K562 (cell line): Measurements from ENCODE around the gene HECW1. TPM values are rescaled to one million over a fixed set of nuclear protein-coding genes. Genes with fewer than 3 reads are reported as not detected.

Experiments
- ATAC-seq: fragments of 200-7000 bp; cut with Tn5 transposase; 3 replicates; pipeline ENCODE4 v1.9.1; 2020; ENCODE audit warnings: moderate library complexity
- BruUV-seq: library from RNA; stranded (reverse); fragments of 400-500 nt; replicated peaks from 2 replicates; lab custom pipeline; 2021; lab: Mats Ljungman, UMichigan
- CTCF ChIA-PET: fragments of 300-600 bp; formaldehyde crosslinking; extraction: SDS; loops from one replicate; lab custom pipeline; 2021; ENCODE audit warnings: low intra/inter-chr PET ratio; lab: Yijun Ruan, JAX
- POLR2A ChIA-PET: fragments of 300-600, 350-650 bp; sonication (Branson Sonifier 250); formaldehyde crosslinking; extraction: SDS; loops from one replicate; lab custom pipeline; 2021; ENCODE audit warnings: antibody characterized with exemption, inconsistent platforms; lab: Yijun Ruan, JAX
- DNase-seq, 4 experiments: peaks; one replicate each; pipeline versions ENCODE4 v3.0.0 to v3.0.0-alpha.2; 2011 to 2018; ENCODE audit warnings: low spot score in 3 of 4, mixed read lengths in 3 of 4; ENCODE audit errors: extremely low read depth in 1 of 4
- FAIRE-seq: peaks from 2 replicates; lab custom pipeline; 2011; peaks lifted over from hg19 to GRCh38; lab: Jason Lieb, UNC
- H2AFZ ChIP-seq: 2 replicates; pipeline ENCODE4 v1.6.0; 2011; ENCODE audit warnings: low read depth, low read length, control low read depth, inconsistent platforms
- H3K27ac ChIP-seq: fragments of 200-600 bp; 3 replicates; pipeline ENCODE4 v1.8.0; 2011; ENCODE audit warnings: low read depth, mild to moderate bottlenecking, control low read depth, inconsistent platforms, low read length, moderate library complexity, mixed read lengths; ENCODE audit errors: extremely low read depth
- H3K27me3 ChIP-seq, 2 experiments: fragments of 300-600 bp in 1 of 2; 2 replicates in 1 of 2; 3 replicates in 1 of 2; pipeline versions ENCODE4 v1.6.0 to v1.8.0; 2011; ENCODE audit warnings: inconsistent platforms in 2 of 2, low read length in 2 of 2, mild to moderate bottlenecking in 1 of 2, mixed read lengths in 1 of 2, moderate library complexity in 1 of 2; ENCODE audit not compliant: control insufficient read depth in 2 of 2, insufficient read depth in 2 of 2
- H3K36me3 ChIP-seq: fragments of 300-600 bp; 3 replicates; pipeline ENCODE4 v1.8.0; 2011; ENCODE audit warnings: mild to moderate bottlenecking, low read length, inconsistent platforms; ENCODE audit not compliant: control insufficient read depth, insufficient read depth
- H3K4me1 ChIP-seq, 2 experiments: fragments of 200-600 bp in 1 of 2; replicated peaks in 1 of 2; 2 replicates in 1 of 2; 3 replicates in 1 of 2; pipeline versions ENCODE4 v1.5.1 to v1.8.0; 2011; ENCODE audit warnings: inconsistent platforms in 2 of 2, low read length in 2 of 2, mild to moderate bottlenecking in 1 of 2, mixed read lengths in 1 of 2, moderate library complexity in 1 of 2; ENCODE audit not compliant: control insufficient read depth in 2 of 2, insufficient read depth in 2 of 2
- H3K4me2 ChIP-seq: 2 replicates; pipeline ENCODE4 v1.6.1; 2011; ENCODE audit warnings: low read length, control low read depth, inconsistent platforms, mixed read lengths; ENCODE audit not compliant: insufficient read depth
- H3K4me3 ChIP-seq: fragments of 200-600 bp; sonication (generic), shearing (Covaris generic); 2 replicates; pipeline ENCODE4 v1.5.1; 2016; ENCODE audit warnings: control low read depth, inconsistent platforms
- H3K79me2 ChIP-seq: fragments of 200-600 bp; 3 replicates; pipeline ENCODE4 v1.8.0; 2011; ENCODE audit warnings: low read length, inconsistent platforms; ENCODE audit not compliant: control insufficient read depth, insufficient read depth
- H3K9ac ChIP-seq, 2 experiments: 2 replicates each; pipeline versions ENCODE4 v1.6.0 to v1.6.1; 2011; ENCODE audit warnings: low read depth in 2 of 2, low read length in 2 of 2, control low read depth in 1 of 2, inconsistent platforms in 1 of 2, mild to moderate bottlenecking in 1 of 2, mixed read lengths in 1 of 2; ENCODE audit not compliant: insufficient read depth in 1 of 2
- H3K9me1 ChIP-seq: one replicate; pipeline ENCODE4 v1.6.0; 2011; ENCODE audit warnings: inconsistent platforms, mild to moderate bottlenecking, low read length, moderate library complexity; ENCODE audit not compliant: control insufficient read depth, insufficient read depth
- H3K9me3 ChIP-seq: replicated peaks from 2 replicates; pipeline ENCODE4 v1.5.1; 2011; ENCODE audit warnings: low read depth, low read length, inconsistent platforms; ENCODE audit not compliant: control insufficient read depth, insufficient read depth
- H4K20me1 ChIP-seq: replicated peaks from 2 replicates; pipeline ENCODE4 v1.6.1; 2011; ENCODE audit warnings: low read length, inconsistent platforms, mixed read lengths; ENCODE audit not compliant: control insufficient read depth, insufficient read depth
- CBX2 ChIP-seq: fragments of 200-600 bp; sonication (generic); IDR thresholded peaks from one replicate; pipeline ENCODE4 v1.6.1; 2012; ENCODE audit warnings: mild to moderate bottlenecking, low read length, inconsistent platforms; ENCODE audit not compliant: insufficient read depth, poor library complexity, severe bottlenecking
- E2F5 ChIP-seq: sonication (generic); formaldehyde crosslinking; IDR thresholded peaks from 2 replicates; pipeline ENCODE4 v1.8.0; 2022; ENCODE audit warnings: mild to moderate bottlenecking, missing genetic modification reagents
- ELF4 ChIP-seq: fragments of 450-650 bp; formaldehyde crosslinking; IDR thresholded peaks from 2 replicates; pipeline ENCODE4 v1.4.0; 2022; ENCODE audit warnings: missing genetic modification characterization
- FOXJ3 ChIP-seq: sonication (generic); formaldehyde crosslinking; IDR thresholded peaks from 2 replicates; pipeline ENCODE4 v1.4.0; 2020; ENCODE audit warnings: mild to moderate bottlenecking, missing genetic modification reagents
- FOXK2 ChIP-seq, 2 experiments: fragments of 450-650 bp; IDR thresholded peaks in 1 of 2; conservative IDR thresholded peaks in 1 of 2; 2 replicates each; pipeline ENCODE4 v1.6.1; 2016; ENCODE audit warnings: low read depth in 2 of 2, mild to moderate bottlenecking in 1 of 2
- HDAC8 ChIP-seq: fragments of 450-650 bp; IDR thresholded peaks from 2 replicates; pipeline ENCODE4 v1.6.1; 2016; ENCODE audit warnings: mild to moderate bottlenecking, missing genetic modification characterization, moderate library complexity, missing compliant biosample characterization
- HNRNPK ChIP-seq: fragments of 200-400 bp; formaldehyde crosslinking; IDR thresholded peaks from one replicate; pipeline ENCODE4 v1.6.1; 2018; ENCODE audit warnings: mild to moderate bottlenecking, low read depth, low read length; ENCODE audit not compliant: poor library complexity, severe bottlenecking
- HNRNPLL ChIP-seq: fragments of 200-400 bp; formaldehyde crosslinking; IDR thresholded peaks from 2 replicates; pipeline ENCODE4 v1.6.1; 2017; ENCODE audit warnings: low read length, low read depth, mild to moderate bottlenecking; ENCODE audit not compliant: poor library complexity, severe bottlenecking
- THRB ChIP-seq: fragments of 450-650 bp; formaldehyde crosslinking; conservative IDR thresholded peaks from 2 replicates; pipeline ENCODE4 v1.4.0; 2022; ENCODE audit warnings: mild to moderate bottlenecking, missing genetic modification characterization
- ZNF354B ChIP-seq: fragments of 250-450 bp; sonication (Bioruptor Pico); IDR thresholded peaks from 2 replicates; pipeline ENCODE4 v1.4.0; 2020
- ZNF79 ChIP-seq: fragments of 250-450 bp; sonication (Bioruptor Pico); IDR thresholded peaks from 2 replicates; pipeline ENCODE4 v1.4.0; 2020; ENCODE audit warnings: low read depth, mild to moderate bottlenecking, moderate library complexity
- WGBS: fragments of 100-300 bp; shearing (Covaris generic); methylation state at CpG from one replicate; pipeline ENCODE4 v1.1.6; 2016; ENCODE audit warnings: low coverage, mixed read lengths; ENCODE audit not compliant: insufficient coverage; ENCODE audit errors: missing lambda C conversion rate; 5-methylcytosine and 5-hydroxymethylcytosine counted together
- in situ Hi-C: fragments of 300-500 bp; cut with MboI; formaldehyde crosslinking; loops from 4 replicates; pipeline ENCODE4 v1.15.0; 2018; ENCODE audit warnings: inconsistent platforms, mixed read lengths
- intact Hi-C: fragments of 100-400 bp; cut with micrococcal nuclease; formaldehyde crosslinking; loops from 2 replicates; pipeline ENCODE4 v1.14.2; 2022
- polyA plus RNA-seq, 8 experiments: library from polyadenylated mRNA; depleted of rRNA in 4 of 8; stranded (reverse) in 5 of 8; unstranded in 3 of 8; fragments of >200 nt; fragmentation: Nextera tagmentation in 2 of 8; fragmentation: Illumina TruSeq in 1 of 8; extraction: Ambion mirVana in 2 of 8; extraction: Trizol in 1 of 8; gene quantifications; 2 replicates each; pipeline versions ENCODE4 v1.2.1 to v1.2.3, GENCODE V29; 2011 to 2014; ENCODE audit warnings: inconsistent platforms in 1 of 8, missing spikeins in 1 of 8
- total RNA-seq, 7 experiments: library from RNA; depleted of rRNA in 6 of 7; stranded (reverse); fragments of >200 nt in 6 of 7; fragmentation: Illumina TruSeq in 2 of 7; extraction: Trizol in 2 of 7; gene quantifications; 2 replicates each; pipeline versions ENCODE4 v1.2.1 to v1.2.3, GENCODE V29; 2011 to 2021; ENCODE audit warnings: low replicate concordance in 1 of 7
- TF ChIP-seq, protein P1 (sequence below): IDR thresholded peaks from 3 replicates; pipeline ENCODE4 v1.6.1; 2011; ENCODE audit warnings: borderline replicate concordance, mild to moderate bottlenecking, moderate library complexity; ENCODE audit not compliant: insufficient read length; ENCODE audit errors: extremely low read depth
- TF ChIP-seq, protein P2 (sequence below): sonication (generic); formaldehyde crosslinking; IDR thresholded peaks from 2 replicates; pipeline ENCODE4 v1.8.0; 2022; ENCODE audit warnings: mild to moderate bottlenecking, low read depth, missing genetic modification reagents
- TF ChIP-seq, protein P3 (sequence below): sonication (generic); IDR thresholded peaks from 2 replicates; pipeline ENCODE4 v1.6.1; 2016

The HECW1 gene
- total and polyA plus RNA-seq, 9 of the 15 experiments (the other 6 are each of a cell fraction or from before 2014, with no cell fraction given): 0.07 to 0.31 (median 0.13) TPM; not detected in 4

DNA sequence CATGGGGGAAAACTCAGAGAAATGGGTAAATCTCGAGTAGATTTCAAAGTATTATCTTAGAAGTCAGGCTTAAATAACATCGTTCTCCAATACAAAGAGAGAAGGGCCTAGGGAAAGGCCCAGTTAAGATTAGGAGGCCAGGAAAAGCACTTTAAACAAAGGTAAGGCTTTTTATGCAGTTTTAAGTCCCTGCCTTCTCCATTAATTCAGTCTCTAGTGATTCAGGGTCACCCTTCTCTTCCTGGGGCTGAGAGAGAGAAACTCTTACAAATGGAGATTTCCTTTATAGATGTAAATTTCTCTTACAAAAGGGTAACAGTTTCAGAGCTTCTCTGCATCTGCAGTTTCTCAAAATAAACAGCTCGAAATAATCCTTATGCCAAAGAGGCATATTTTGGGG lies 179.3 kb downstream of the HECW1 start:
- no peak for ATAC-seq
- 0% methylated on average over 3 of the region's 3 CpGs for WGBS
- ChIA-PET POLR2A (no interaction called here), CTCF (no interaction called here)
- BruUV-seq: no TSS peak
- TF ChIP-seq, protein P1, sequence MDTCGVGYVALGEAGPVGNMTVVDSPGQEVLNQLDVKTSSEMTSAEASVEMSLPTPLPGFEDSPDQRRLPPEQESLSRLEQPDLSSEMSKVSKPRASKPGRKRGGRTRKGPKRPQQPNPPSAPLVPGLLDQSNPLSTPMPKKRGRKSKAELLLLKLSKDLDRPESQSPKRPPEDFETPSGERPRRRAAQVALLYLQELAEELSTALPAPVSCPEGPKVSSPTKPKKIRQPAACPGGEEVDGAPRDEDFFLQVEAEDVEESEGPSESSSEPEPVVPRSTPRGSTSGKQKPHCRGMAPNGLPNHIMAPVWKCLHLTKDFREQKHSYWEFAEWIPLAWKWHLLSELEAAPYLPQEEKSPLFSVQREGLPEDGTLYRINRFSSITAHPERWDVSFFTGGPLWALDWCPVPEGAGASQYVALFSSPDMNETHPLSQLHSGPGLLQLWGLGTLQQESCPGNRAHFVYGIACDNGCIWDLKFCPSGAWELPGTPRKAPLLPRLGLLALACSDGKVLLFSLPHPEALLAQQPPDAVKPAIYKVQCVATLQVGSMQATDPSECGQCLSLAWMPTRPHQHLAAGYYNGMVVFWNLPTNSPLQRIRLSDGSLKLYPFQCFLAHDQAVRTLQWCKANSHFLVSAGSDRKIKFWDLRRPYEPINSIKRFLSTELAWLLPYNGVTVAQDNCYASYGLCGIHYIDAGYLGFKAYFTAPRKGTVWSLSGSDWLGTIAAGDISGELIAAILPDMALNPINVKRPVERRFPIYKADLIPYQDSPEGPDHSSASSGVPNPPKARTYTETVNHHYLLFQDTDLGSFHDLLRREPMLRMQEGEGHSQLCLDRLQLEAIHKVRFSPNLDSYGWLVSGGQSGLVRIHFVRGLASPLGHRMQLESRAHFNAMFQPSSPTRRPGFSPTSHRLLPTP: no peak
- TF ChIP-seq, protein P2, sequence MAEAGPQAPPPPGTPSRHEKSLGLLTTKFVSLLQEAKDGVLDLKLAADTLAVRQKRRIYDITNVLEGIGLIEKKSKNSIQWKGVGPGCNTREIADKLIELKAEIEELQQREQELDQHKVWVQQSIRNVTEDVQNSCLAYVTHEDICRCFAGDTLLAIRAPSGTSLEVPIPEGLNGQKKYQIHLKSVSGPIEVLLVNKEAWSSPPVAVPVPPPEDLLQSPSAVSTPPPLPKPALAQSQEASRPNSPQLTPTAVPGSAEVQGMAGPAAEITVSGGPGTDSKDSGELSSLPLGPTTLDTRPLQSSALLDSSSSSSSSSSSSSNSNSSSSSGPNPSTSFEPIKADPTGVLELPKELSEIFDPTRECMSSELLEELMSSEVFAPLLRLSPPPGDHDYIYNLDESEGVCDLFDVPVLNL: no peak
- no peak for TF ChIP-seq HDAC8 (tag)
- no peak for TF ChIP-seq CBX2
- TF ChIP-seq HNRNPK: no peak
- TF ChIP-seq ZNF354B (CRISPR knock-in tag): no peak
- no peak for TF ChIP-seq FOXK2 (conservative IDR thresholded peaks at IDR 0.05 in 1 of 2, IDR thresholded peaks at IDR 0.05 in 1 of 2; ENCODE audit: low read depth in 2 of 2)
- TF ChIP-seq, protein P3, sequence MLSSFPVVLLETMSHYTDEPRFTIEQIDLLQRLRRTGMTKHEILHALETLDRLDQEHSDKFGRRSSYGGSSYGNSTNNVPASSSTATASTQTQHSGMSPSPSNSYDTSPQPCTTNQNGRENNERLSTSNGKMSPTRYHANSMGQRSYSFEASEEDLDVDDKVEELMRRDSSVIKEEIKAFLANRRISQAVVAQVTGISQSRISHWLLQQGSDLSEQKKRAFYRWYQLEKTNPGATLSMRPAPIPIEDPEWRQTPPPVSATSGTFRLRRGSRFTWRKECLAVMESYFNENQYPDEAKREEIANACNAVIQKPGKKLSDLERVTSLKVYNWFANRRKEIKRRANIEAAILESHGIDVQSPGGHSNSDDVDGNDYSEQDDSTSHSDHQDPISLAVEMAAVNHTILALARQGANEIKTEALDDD: no peak
- TF ChIP-seq E2F5 (CRISPR knock-in tag): no peak
- no peak for TF ChIP-seq ZNF79
- no peak for TF ChIP-seq THRB (CRISPR knock-in tag)
- no peak for TF ChIP-seq FOXJ3
- TF ChIP-seq ELF4 (CRISPR knock-in tag): no peak
- no peak for TF ChIP-seq HNRNPLL
- H3K27ac ChIP-seq: no peak overlapping the region
- in situ Hi-C loops: no loop called here
- no peak overlapping the region for H3K9ac ChIP-seq
- H3K27me3 ChIP-seq: peaks cover 0 to 18% of the 10 kb centered on the region in 2 experiments; a peak in 3 of 5 replicates
- no peaks in the 10 kb centered on the region for H4K20me1 ChIP-seq
- no peaks in the 10 kb centered on the region for H3K79me2 ChIP-seq
- H3K4me1 ChIP-seq: no peaks in the 10 kb centered on the region
- H3K9me1 ChIP-seq: no peaks in the 10 kb centered on the region
- H2AFZ ChIP-seq: no peak overlapping the region
- H3K9me3 ChIP-seq: peaks cover 4% of the 10 kb centered on the region; the same call in 1 of the 2 replicates
- no peak for FAIRE-seq
- no peak overlapping the region for H3K4me2 ChIP-seq
- intact Hi-C loops: loop anchor here (10.0 kb wide), 1 partner anchor 143 kb away; no protein-coding TSS in a partner anchor
- no peak for DNase-seq
- H3K4me3 ChIP-seq: no peak overlapping the region
- no peaks in the 10 kb centered on the region for H3K36me3 ChIP-seq
